ENCODE data around the gene SH2D3A. TPM values are rescaled to one million over a fixed set of nuclear protein-coding genes. Genes with fewer than 3 reads are reported as not detected.

Gene SH2D3A
- total and polyA plus RNA-seq, 3 experiments from 2014 or later, result 21.3 to 40.6 (median 21.3) TPM

DNA sequence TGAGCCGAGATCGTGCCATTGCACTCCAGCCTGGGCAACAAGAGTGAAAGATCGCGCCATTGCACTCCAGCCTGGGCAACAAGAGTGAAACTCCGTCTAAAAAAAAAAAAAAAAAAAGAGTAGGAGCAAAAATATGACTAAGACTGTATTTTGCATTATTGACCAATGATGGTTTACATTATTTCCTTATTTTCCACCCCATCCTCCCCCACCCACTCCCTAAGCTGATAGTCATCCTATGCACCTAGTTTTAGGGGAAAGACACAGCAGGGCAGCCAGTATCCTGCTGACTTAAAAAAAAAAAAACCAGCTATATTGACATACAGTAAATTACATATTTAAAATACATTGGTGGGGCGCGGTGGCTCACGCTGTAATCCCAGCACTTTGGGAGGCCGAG, 30.4 kb upstream of the SH2D3A start:
- peaks cover 0 to 2% (median 0%) of the 10 kb centered on the region in 5 donors for H3K9me3 Mint-ChIP-seq
- Histone ChIP-seq H3K9me3 (ENCODE audit: low read length) (no peaks in the 10 kb centered on the region), H3K27me3 (ENCODE audit: insufficient read depth, low read length, poor library complexity, severe bottlenecking) (no peaks in the 10 kb centered on the region), H3K27ac (ENCODE audit: low read depth, low read length) (no peak overlapping the region), H3K4me3 (ENCODE audit: low read length) (no peak overlapping the region), H3K4me1 (ENCODE audit: insufficient read depth, low read length) (peaks cover 46% of the 10 kb centered on the region), H3K36me3 (ENCODE audit: insufficient read depth, low read length) (peaks cover 10% of the 10 kb centered on the region)
- CTCF ChIA-PET, result interaction anchor here (0.7 kb wide), 1 partner anchor 16 kb away, joined by 4 read pairs; no protein-coding TSS in a partner anchor
- peaks cover 60 to 85% (median 83%) of the 10 kb centered on the region in 3 donors for H3K4me1 Mint-ChIP-seq
- peaks cover 14 to 38% (median 14%) of the 10 kb centered on the region in 3 donors for H3K36me3 Mint-ChIP-seq
- H3K27me3 Mint-ChIP-seq, result no peaks in the 10 kb centered on the region
- no peak for DNase-seq
- no peak overlapping the region for H3K4me3 Mint-ChIP-seq
- POLR2A ChIA-PET, result no interaction called here
- H3K27ac Mint-ChIP-seq, result peak overlapping the region in 1 of 8 donors; percentile 68

DNA sequence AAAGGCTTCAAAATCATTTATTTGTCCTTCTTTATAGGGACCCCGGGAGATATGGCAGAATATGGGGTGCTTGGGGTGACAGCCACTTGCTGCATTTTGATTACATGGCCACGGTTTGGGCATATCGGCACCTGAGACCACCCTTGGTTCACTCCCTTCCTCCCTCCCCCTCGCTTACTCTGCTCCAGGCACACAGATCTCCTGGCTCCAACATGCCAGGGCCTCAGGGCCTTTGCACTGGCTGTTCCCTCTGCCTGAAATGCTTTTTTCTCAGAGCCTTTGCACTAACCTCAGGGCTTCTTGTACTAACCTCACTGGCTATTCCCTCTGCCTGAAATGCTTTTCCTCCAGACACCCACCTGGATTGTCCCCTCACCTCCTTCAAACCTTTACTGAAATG, 29.0 kb upstream of the SH2D3A start:
- H3K27ac ChIP-seq (ENCODE audit: low read depth, low read length), result no peak overlapping the region
- DNase-seq, result no peak
- POLR2A ChIA-PET, result interaction anchor here (0.7 kb wide), 1 partner anchor 127 kb away, joined by 3 read pairs; no protein-coding TSS in a partner anchor
- Mint-ChIP-seq H3K27me3 (no peaks in the 10 kb centered on the region), H3K4me3 (peak overlapping the region in 1 of 7 donors; percentile 16), H3K36me3 (peaks cover 14 to 49% (median 23%) of the 10 kb centered on the region in 3 donors), H3K27ac (peak overlapping the region in 4 of 8 donors; percentile 20 to 77 (median 75)), H3K9me3 (peaks cover 0 to 2% (median 0%) of the 10 kb centered on the region in 5 donors), H3K4me1 (peaks cover 63 to 87% (median 86%) of the 10 kb centered on the region in 3 donors)
- H3K36me3 ChIP-seq (ENCODE audit: insufficient read depth, low read length), result peaks cover 10% of the 10 kb centered on the region
- H3K27me3 ChIP-seq (ENCODE audit: insufficient read depth, low read length, poor library complexity, severe bottlenecking), result no peaks in the 10 kb centered on the region
- no peak overlapping the region for H3K4me3 ChIP-seq (ENCODE audit: low read length)
- CTCF ChIA-PET, result interaction anchor here (0.9 kb wide), 1 partner anchor 67 kb away, joined by 4 read pairs; no protein-coding TSS in a partner anchor
- no peaks in the 10 kb centered on the region for H3K9me3 ChIP-seq (ENCODE audit: low read length)
- H3K4me1 ChIP-seq (ENCODE audit: insufficient read depth, low read length), result peaks cover 53% of the 10 kb centered on the region

DNA sequence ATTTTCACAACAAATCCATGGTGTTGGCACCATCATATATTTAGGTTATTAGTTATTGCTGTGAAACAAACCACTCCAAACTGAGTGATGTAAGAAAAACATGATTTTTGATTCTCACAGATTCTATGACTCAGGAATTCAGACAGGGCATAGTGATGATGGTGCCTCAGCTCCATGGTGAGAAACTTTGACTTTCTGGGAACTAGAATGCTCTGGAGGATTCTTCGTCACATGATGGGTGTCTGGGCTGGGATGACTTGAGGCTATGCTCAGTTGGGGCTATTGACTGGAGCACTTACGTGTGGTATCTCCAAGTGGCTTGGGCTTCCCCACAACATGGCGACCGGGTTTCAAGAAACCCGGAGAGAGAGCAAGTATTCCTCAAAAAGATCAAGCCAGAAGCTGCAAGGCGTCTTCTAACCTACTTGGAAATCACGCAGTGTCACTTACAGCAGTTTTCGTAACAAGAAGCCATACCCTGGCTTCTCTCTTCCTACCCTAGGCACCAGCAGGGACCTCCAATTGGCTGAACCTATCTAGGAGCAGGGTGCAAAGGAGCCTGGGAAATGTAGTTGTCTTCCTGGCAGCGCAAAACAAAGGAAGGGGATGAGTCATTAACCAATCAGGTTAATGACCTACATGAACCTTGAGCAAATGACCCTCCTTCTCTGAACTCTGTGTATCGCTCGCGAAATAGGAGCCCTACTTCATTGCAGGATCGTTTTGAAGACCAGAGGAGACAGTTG, 27.6 kb upstream of the SH2D3A start:
- H3K27me3 Mint-ChIP-seq, result no peaks in the 10 kb centered on the region
- no peak overlapping the region for H3K4me3 ChIP-seq (ENCODE audit: low read length)
- H3K4me1 ChIP-seq (ENCODE audit: insufficient read depth, low read length), result peaks cover 53% of the 10 kb centered on the region
- DNase-seq, result no peak
- no peak overlapping the region for H3K27ac ChIP-seq (ENCODE audit: low read depth, low read length)
- H3K9me3 ChIP-seq (ENCODE audit: low read length), result no peaks in the 10 kb centered on the region
- H3K9me3 Mint-ChIP-seq, result peaks cover 0 to 2% (median 0%) of the 10 kb centered on the region in 5 donors
- peaks cover 59 to 88% (median 86%) of the 10 kb centered on the region in 3 donors for H3K4me1 Mint-ChIP-seq
- CTCF ChIA-PET, result interaction anchor here (0.6 kb wide), 1 partner anchor 38 kb away, joined by 3 read pairs; no protein-coding TSS in a partner anchor
- no peaks in the 10 kb centered on the region for H3K27me3 ChIP-seq (ENCODE audit: insufficient read depth, low read length, poor library complexity, severe bottlenecking)
- peaks cover 10% of the 10 kb centered on the region for H3K36me3 ChIP-seq (ENCODE audit: insufficient read depth, low read length)
- peak overlapping the region in 1 of 7 donors; percentile 3 for H3K4me3 Mint-ChIP-seq
- peak overlapping the region in 6 of 8 donors; percentile 20 to 91 (median 72) for H3K27ac Mint-ChIP-seq
- POLR2A ChIA-PET, result no interaction called here
- H3K36me3 Mint-ChIP-seq, result peaks cover 14 to 53% (median 24%) of the 10 kb centered on the region in 3 donors

DNA sequence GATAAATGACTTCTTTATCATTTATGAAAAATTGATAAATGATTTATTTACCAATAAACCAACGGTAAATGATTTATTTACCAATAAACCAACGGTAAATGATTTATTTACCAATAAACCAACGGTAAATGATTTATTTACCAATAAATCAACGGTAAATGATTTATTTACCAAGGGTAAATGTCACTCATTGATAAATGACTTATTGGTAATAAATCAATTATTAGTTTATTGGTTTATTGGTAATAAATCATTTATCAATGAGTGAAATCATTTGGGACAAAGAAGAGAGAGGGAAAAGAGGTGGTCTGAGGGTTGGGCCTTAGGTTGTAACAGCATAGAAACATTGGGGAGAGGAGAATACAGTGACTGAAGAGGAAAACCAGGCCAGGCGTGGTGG, 26.7 kb upstream of the SH2D3A start:
- H3K27ac Mint-ChIP-seq, result peak overlapping the region; percentile 22 to 91 (median 73)
- H3K27ac ChIP-seq (ENCODE audit: low read depth, low read length), result no peak overlapping the region
- peaks cover 51% of the 10 kb centered on the region for H3K4me1 ChIP-seq (ENCODE audit: insufficient read depth, low read length)
- ChIA-PET POLR2A (no interaction called here), CTCF (no interaction called here)
- peaks cover 54 to 84% (median 81%) of the 10 kb centered on the region in 3 donors for H3K4me1 Mint-ChIP-seq
- peak overlapping the region in 2 of 7 donors; percentile 22 to 56 for H3K4me3 Mint-ChIP-seq
- H3K4me3 ChIP-seq (ENCODE audit: low read length), result no peak overlapping the region
- DNase-seq, result no peak
- no peaks in the 10 kb centered on the region for H3K9me3 ChIP-seq (ENCODE audit: low read length)
- H3K36me3 ChIP-seq (ENCODE audit: insufficient read depth, low read length), result peaks cover 10% of the 10 kb centered on the region
- H3K9me3 Mint-ChIP-seq, result peaks cover 0 to 2% (median 0%) of the 10 kb centered on the region in 5 donors
- no peaks in the 10 kb centered on the region for H3K27me3 ChIP-seq (ENCODE audit: insufficient read depth, low read length, poor library complexity, severe bottlenecking)
- H3K27me3 Mint-ChIP-seq, result no peaks in the 10 kb centered on the region
- H3K36me3 Mint-ChIP-seq, result peaks cover 14 to 55% (median 24%) of the 10 kb centered on the region in 3 donors

DNA sequence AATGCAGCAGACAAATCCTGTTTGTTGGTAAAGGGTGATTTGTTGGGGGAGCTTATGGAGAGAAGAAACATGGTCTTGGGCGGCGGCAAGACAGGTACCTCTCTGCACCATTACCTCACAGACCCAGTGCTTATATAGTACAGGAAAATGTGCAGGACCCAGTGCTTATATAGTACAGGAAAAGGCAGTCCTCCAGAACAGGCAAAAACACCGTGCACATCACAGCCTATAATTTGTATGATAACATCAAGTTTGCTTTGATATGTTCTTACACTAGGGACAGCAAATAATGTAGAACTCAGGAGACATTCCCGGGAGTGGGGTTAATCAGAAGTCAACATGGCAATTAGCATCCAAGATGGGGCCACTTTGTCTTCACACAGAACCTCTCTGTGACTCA, 26.2 kb upstream of the SH2D3A start:
- Histone ChIP-seq H3K36me3 (ENCODE audit: insufficient read depth, low read length) (peaks cover 10% of the 10 kb centered on the region), H3K9me3 (ENCODE audit: low read length) (no peaks in the 10 kb centered on the region), H3K4me1 (ENCODE audit: insufficient read depth, low read length) (peaks cover 54% of the 10 kb centered on the region), H3K27me3 (ENCODE audit: insufficient read depth, low read length, poor library complexity, severe bottlenecking) (no peaks in the 10 kb centered on the region), H3K4me3 (ENCODE audit: low read length) (no peak overlapping the region), H3K27ac (ENCODE audit: low read depth, low read length) (no peak overlapping the region)
- H3K4me1 Mint-ChIP-seq, result peaks cover 57 to 86% (median 82%) of the 10 kb centered on the region in 3 donors
- H3K27me3 Mint-ChIP-seq, result no peaks in the 10 kb centered on the region
- H3K4me3 Mint-ChIP-seq, result no peak overlapping the region
- DNase-seq, result no peak
- H3K9me3 Mint-ChIP-seq, result peaks cover 0 to 2% (median 0%) of the 10 kb centered on the region in 5 donors
- ChIA-PET POLR2A (no interaction called here), CTCF (no interaction called here)
- peak overlapping the region in 6 of 8 donors; percentile 4 to 93 (median 77) for H3K27ac Mint-ChIP-seq
- peaks cover 14 to 58% (median 29%) of the 10 kb centered on the region in 3 donors for H3K36me3 Mint-ChIP-seq

DNA sequence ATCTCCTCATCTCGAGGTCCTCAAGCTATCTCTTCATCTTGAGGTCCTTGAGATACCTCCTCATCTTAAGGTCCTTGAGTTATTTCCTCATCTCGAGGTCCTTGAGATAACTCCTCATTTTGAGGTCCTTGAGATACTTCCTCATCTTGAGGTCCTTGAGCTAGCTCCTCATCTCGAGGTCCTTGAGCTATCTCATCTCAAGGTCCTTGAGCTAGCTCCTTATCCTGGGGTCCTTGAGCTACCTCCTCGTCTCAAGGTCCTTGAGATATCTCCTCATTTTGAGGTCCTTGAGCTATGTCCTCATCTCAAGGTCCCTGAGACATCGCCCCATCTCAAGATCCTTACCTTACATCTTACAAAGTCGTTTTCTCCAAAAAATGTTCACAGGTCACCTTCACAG, 24.0 kb upstream of the SH2D3A start:
- Mint-ChIP-seq H3K27me3 (no peaks in the 10 kb centered on the region), H3K9me3 (peaks cover 0 to 2% (median 0%) of the 10 kb centered on the region in 5 donors), H3K4me3 (peak overlapping the region in 1 of 7 donors; percentile 34), H3K4me1 (peaks cover 48 to 77% (median 76%) of the 10 kb centered on the region in 3 donors), H3K27ac (peak overlapping the region; percentile 15 to 95 (median 86)), H3K36me3 (peaks cover 14 to 59% (median 26%) of the 10 kb centered on the region in 3 donors)
- H3K27ac ChIP-seq (ENCODE audit: low read depth, low read length), result no peak overlapping the region
- no peaks in the 10 kb centered on the region for H3K9me3 ChIP-seq (ENCODE audit: low read length)
- no peaks in the 10 kb centered on the region for H3K27me3 ChIP-seq (ENCODE audit: insufficient read depth, low read length, poor library complexity, severe bottlenecking)
- no peak overlapping the region for H3K4me3 ChIP-seq (ENCODE audit: low read length)
- POLR2A ChIA-PET, result interaction anchor here (0.6 kb wide), 2 partner anchors 19 to 22 kb away, joined by 5 to 9 read pairs; partner anchors contain the start of gene VAV1
- H3K36me3 ChIP-seq (ENCODE audit: insufficient read depth, low read length), result peaks cover 13% of the 10 kb centered on the region
- H3K4me1 ChIP-seq (ENCODE audit: insufficient read depth, low read length), result peaks cover 54% of the 10 kb centered on the region
- DNase-seq, result no peak
- CTCF ChIA-PET, result interaction anchor here (1.2 kb wide), 1 partner anchor 17 kb away, joined by 5 read pairs; no protein-coding TSS in a partner anchor

DNA sequence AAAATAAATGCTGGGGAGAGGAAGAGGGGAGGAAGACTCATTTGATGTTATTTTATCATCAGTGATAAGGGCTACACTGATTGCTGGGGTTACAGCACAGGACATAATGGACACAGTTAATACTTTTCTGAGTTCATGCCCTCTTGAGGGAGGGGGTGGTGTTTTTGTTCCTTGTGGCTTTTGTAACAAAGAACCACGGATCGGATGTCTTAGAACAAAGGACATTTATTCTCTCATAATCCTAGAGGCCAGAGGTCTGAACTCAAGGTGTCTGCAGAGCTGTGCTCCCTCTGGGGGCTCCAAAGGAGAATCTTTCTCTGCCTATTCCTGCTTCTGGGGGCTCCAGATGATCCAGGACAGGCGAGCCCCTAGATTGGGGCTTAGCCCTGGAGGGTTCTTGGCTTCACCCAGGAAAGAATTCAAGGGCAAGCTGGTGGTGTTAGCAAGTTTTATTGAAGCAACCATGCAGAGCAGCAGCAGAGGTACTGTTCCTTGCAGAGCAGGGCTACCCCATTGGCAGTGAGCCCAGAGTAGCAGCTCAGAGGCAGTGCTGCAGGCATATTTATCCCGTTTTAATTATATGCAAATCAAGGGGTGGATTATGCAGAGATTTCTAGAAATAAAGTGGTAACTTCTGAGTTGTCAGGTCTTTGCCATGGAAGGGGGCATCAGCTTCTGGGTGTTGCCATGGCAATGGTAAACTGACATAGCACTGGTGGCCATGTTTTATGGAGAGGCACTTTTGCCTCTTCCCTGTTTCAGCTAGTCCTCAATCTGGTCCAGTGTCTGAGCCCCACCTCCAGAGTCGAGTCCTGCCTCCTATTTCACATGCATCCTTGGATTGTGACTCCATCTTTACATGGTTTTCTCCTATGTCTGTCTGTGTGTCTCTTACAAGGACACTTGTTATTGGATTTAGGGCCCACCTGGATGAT, 23.2 kb upstream of the SH2D3A start:
- Mint-ChIP-seq H3K9me3 (peaks cover 0 to 2% (median 0%) of the 10 kb centered on the region in 5 donors), H3K36me3 (peaks cover 15 to 61% (median 26%) of the 10 kb centered on the region in 3 donors), H3K4me1 (peaks cover 49 to 75% (median 75%) of the 10 kb centered on the region in 3 donors), H3K27ac (peak overlapping the region; percentile 15 to 95 (median 84)), H3K4me3 (peak overlapping the region in 1 of 7 donors; percentile 34), H3K27me3 (no peaks in the 10 kb centered on the region)
- Histone ChIP-seq H3K9me3 (ENCODE audit: low read length) (no peaks in the 10 kb centered on the region), H3K4me1 (ENCODE audit: insufficient read depth, low read length) (peaks cover 54% of the 10 kb centered on the region), H3K4me3 (ENCODE audit: low read length) (no peak overlapping the region), H3K36me3 (ENCODE audit: insufficient read depth, low read length) (peaks cover 20% of the 10 kb centered on the region), H3K27me3 (ENCODE audit: insufficient read depth, low read length, poor library complexity, severe bottlenecking) (no peaks in the 10 kb centered on the region), H3K27ac (ENCODE audit: low read depth, low read length) (no peak overlapping the region)
- CTCF ChIA-PET, result interaction anchor here (1.0 to 1.2 kb wide), 2 partner anchors 12 to 17 kb away, joined by 3 to 5 read pairs; no protein-coding TSS in a partner anchor
- POLR2A ChIA-PET, result interaction anchor here (0.6 kb wide), 1 partner anchor 18 kb away, joined by 5 read pairs; the partner anchor contains the start of gene VAV1
- DNase-seq, result no peak

Measured in CD8-positive, alpha-beta memory T cell (primary cell).